Measurements from ENCODE around the gene ACTA2.

Gene ACTA2

GRCh38 chr10:88980800-88981199 is 28.2 kb upstream of the ACTA2 start:
- no peak for DNase-seq

GRCh38 chr10:88980247-88980646 is 27.7 kb upstream of the ACTA2 start:
- no peak for DNase-seq

- DNase-seq: no peak
These were observed 27.0 kb upstream of the ACTA2 start for GRCh38 chr10:88979603-88980002.

- no peak for DNase-seq
These were observed 26.6 kb upstream of the ACTA2 start for GRCh38 chr10:88979153-88979562.

GRCh38 chr10:88978463-88978862 is 25.9 kb upstream of the ACTA2 start:
- DNase-seq: no peak

GRCh38 chr10:88975377-88975720 is 22.8 kb upstream of the ACTA2 start:
- no peak for DNase-seq

GRCh38 chr10:88974446-88975376 is 22.1 kb upstream of the ACTA2 start:
- DNase-seq: no peak

GRCh38 chr10:88974012-88974411 is 21.4 kb upstream of the ACTA2 start:
- no peak for DNase-seq

GRCh38 chr10:88971221-88972061 is 18.9 kb upstream of the ACTA2 start:
- no peak for DNase-seq

GRCh38 chr10:88968391-88968790 is 15.8 kb upstream of the ACTA2 start:
- no peak for DNase-seq

GRCh38 chr10:88966797-88967196 is 14.2 kb upstream of the ACTA2 start:
- no peak for DNase-seq

- DNase-seq: no peak
These were observed 12.4 kb upstream of the ACTA2 start for GRCh38 chr10:88964869-88965415.

- no peak for DNase-seq
These were observed 11.8 kb upstream of the ACTA2 start for GRCh38 chr10:88964360-88964759.

GRCh38 chr10:88963318-88963717 is 10.7 kb upstream of the ACTA2 start:
- no peak for DNase-seq

GRCh38 chr10:88962336-88962735 is 9.8 kb upstream of the ACTA2 start:
- no peak for DNase-seq

GRCh38 chr10:88961266-88961665 is 8.7 kb upstream of the ACTA2 start:
- no peak for DNase-seq

- DNase-seq: no peak
These were observed 8.2 kb upstream of the ACTA2 start for GRCh38 chr10:88960802-88961201.

GRCh38 chr10:88958721-88959120 is 6.1 kb upstream of the ACTA2 start:
- no peak for DNase-seq

GRCh38 chr10:88957381-88957780 is 4.8 kb upstream of the ACTA2 start:
- DNase-seq: no peak

- DNase-seq: no peak
These were observed 2.0 kb upstream of the ACTA2 start for GRCh38 chr10:88954458-88955083.

GRCh38 chr10:88953662-88954061 is 1.1 kb upstream of the ACTA2 start:
- DNase-seq: no peak

- no peak for DNase-seq
These were observed 2.4 kb downstream of the ACTA2 start for GRCh38 chr10:88949912-88950837.
